Measurements from ENCODE around the gene CDK15. TPM values are rescaled to one million over a fixed set of nuclear protein-coding genes. Genes with fewer than 3 reads are reported as not detected.

The CDK15 gene
- total RNA-seq, 1 donor from 2014 or later, result 0.21 TPM

DNA sequence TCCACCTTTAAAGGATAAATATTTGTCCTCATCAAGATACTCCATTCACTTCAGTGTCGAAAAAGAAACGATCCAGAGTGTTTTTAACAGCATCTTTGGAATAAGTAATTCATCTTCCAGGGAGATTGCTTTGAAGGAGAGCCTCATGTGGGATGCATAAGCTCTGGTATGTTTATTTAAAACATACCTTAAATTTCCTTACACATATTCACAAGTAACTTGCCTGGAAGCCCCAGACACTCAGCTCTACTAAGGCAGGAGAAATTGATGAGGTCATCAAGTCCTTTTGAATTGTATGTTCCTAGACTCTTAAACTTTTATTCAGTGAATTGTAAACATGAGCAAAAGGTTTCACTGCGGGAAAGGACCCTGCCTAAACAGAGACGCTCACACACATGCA is 103.0 kb downstream of the CDK15 start:
- Histone ChIP-seq H3K4me2 (no peak overlapping the region), H2AFZ (replicated peaks) (no peak overlapping the region), H3F3A (ENCODE audit: low read depth) (no peaks in the 10 kb centered on the region), H3K79me2 (ENCODE audit: low read depth) (no peaks in the 10 kb centered on the region), H3K9ac (no peak overlapping the region), H3K9me3 (ENCODE audit: low read depth) (no peaks in the 10 kb centered on the region), H3K27me3 (no peaks in the 10 kb centered on the region), H3K27ac (no peak overlapping the region), H4K20me1 (ENCODE audit: low read depth) (no peaks in the 10 kb centered on the region), H3K36me3 (no peaks in the 10 kb centered on the region), H3K4me3 (no peak overlapping the region), H3K4me1 (peaks cover 7% of the 10 kb centered on the region)
- DNase-seq (ENCODE audit: low spot score), result no peak
- peaks cover 9% of the 10 kb centered on the region for H3K27me3 Mint-ChIP-seq (ENCODE audit: insufficient read depth, low read depth)
- H3K9me3 Mint-ChIP-seq, result no peaks in the 10 kb centered on the region
- H3K27ac Mint-ChIP-seq, result no peak overlapping the region
- H3K4me1 Mint-ChIP-seq, result peaks cover 15% of the 10 kb centered on the region
- no peak for TF ChIP-seq EZH2 (IDR thresholded peaks at IDR 0.05)
- TF ChIP-seq EZH2phosphoT487 (IDR thresholded peaks at IDR 0.05), result no peak
- TF ChIP-seq, protein P1, sequence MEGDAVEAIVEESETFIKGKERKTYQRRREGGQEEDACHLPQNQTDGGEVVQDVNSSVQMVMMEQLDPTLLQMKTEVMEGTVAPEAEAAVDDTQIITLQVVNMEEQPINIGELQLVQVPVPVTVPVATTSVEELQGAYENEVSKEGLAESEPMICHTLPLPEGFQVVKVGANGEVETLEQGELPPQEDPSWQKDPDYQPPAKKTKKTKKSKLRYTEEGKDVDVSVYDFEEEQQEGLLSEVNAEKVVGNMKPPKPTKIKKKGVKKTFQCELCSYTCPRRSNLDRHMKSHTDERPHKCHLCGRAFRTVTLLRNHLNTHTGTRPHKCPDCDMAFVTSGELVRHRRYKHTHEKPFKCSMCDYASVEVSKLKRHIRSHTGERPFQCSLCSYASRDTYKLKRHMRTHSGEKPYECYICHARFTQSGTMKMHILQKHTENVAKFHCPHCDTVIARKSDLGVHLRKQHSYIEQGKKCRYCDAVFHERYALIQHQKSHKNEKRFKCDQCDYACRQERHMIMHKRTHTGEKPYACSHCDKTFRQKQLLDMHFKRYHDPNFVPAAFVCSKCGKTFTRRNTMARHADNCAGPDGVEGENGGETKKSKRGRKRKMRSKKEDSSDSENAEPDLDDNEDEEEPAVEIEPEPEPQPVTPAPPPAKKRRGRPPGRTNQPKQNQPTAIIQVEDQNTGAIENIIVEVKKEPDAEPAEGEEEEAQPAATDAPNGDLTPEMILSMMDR (IDR thresholded peaks at IDR 0.05), result no peak
- no peak overlapping the region for H3K4me3 Mint-ChIP-seq
- no peaks in the 10 kb centered on the region for H3K36me3 Mint-ChIP-seq

DNA sequence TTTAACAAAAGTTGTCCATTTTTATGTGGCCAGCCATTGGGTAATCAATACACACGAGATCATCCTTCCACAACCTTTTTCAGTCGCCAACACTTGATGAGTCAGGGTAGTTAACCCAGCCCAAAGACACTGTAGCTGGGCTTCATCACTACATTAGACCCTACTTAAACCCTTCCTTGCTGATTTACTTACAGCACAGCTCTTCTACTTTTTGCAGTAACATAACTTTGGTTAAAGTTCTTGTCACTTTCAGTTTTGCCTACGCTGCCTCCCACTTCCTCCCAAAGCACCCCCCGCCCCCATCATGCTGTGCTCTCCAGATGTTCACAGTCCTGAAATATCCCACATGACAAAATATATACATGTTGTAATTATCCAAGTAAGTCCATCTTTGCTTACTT is 103.6 kb downstream of the CDK15 start:
- Mint-ChIP-seq H3K27me3 (ENCODE audit: insufficient read depth, low read depth) (peaks cover 9% of the 10 kb centered on the region), H3K36me3 (no peaks in the 10 kb centered on the region), H3K4me3 (no peak overlapping the region), H3K9me3 (no peaks in the 10 kb centered on the region), H3K27ac (no peak overlapping the region), H3K4me1 (peaks cover 15% of the 10 kb centered on the region)
- no peak overlapping the region for H3K4me2 ChIP-seq
- H3F3A ChIP-seq (ENCODE audit: low read depth), result no peaks in the 10 kb centered on the region
- H3K4me3 ChIP-seq, result no peak overlapping the region
- H3K4me1 ChIP-seq, result peaks cover 7% of the 10 kb centered on the region
- H2AFZ ChIP-seq (replicated peaks), result no peak overlapping the region
- H4K20me1 ChIP-seq (ENCODE audit: low read depth), result no peaks in the 10 kb centered on the region
- TF ChIP-seq, protein P1 (IDR thresholded peaks at IDR 0.05), result no peak
- TF ChIP-seq EZH2phosphoT487 (IDR thresholded peaks at IDR 0.05), result no peak
- TF ChIP-seq EZH2 (IDR thresholded peaks at IDR 0.05), result no peak
- H3K9ac ChIP-seq, result no peak overlapping the region
- no peaks in the 10 kb centered on the region for H3K79me2 ChIP-seq (ENCODE audit: low read depth)
- no peaks in the 10 kb centered on the region for H3K36me3 ChIP-seq
- no peak overlapping the region for H3K27ac ChIP-seq
- no peaks in the 10 kb centered on the region for H3K9me3 ChIP-seq (ENCODE audit: low read depth)
- no peaks in the 10 kb centered on the region for H3K27me3 ChIP-seq
- DNase-seq (ENCODE audit: low spot score), result no peak

DNA sequence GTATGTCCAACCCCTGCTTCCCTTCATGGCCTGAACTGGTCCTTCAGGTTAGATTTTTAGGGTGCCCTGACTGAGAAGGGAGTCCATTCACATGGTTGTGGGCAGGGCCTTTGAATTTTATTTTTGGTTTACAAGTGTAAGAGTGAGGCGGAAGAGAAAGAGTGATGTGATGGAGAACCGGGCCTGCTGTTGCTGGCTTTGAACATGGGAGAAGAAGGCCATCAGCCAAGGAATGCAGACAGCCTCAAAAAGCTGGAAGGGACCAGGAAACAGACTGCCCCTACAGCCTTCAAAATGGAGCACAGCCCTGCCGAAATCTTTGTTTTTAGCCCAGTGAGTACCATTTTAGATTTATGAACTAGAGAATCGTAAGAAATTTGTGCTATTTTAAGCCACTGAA is 105.0 kb downstream of the CDK15 start:
- Mint-ChIP-seq H3K27ac (no peak overlapping the region), H3K36me3 (no peaks in the 10 kb centered on the region), H3K27me3 (ENCODE audit: insufficient read depth, low read depth) (peaks cover 8% of the 10 kb centered on the region), H3K4me3 (no peak overlapping the region), H3K9me3 (no peaks in the 10 kb centered on the region), H3K4me1 (peaks cover 12% of the 10 kb centered on the region)
- Histone ChIP-seq H3K4me1 (peaks cover 3% of the 10 kb centered on the region), H3F3A (ENCODE audit: low read depth) (no peaks in the 10 kb centered on the region), H3K27ac (no peak overlapping the region), H4K20me1 (ENCODE audit: low read depth) (no peaks in the 10 kb centered on the region), H3K9me3 (ENCODE audit: low read depth) (no peaks in the 10 kb centered on the region), H3K27me3 (no peaks in the 10 kb centered on the region), H3K9ac (no peak overlapping the region), H3K4me2 (no peak overlapping the region), H3K4me3 (no peak overlapping the region), H3K79me2 (ENCODE audit: low read depth) (no peaks in the 10 kb centered on the region), H3K36me3 (no peaks in the 10 kb centered on the region), H2AFZ (replicated peaks) (no peak overlapping the region)
- no peak for DNase-seq (ENCODE audit: low spot score)
- TF ChIP-seq, protein P1 (IDR thresholded peaks at IDR 0.05), result no peak
- TF ChIP-seq EZH2phosphoT487 (IDR thresholded peaks at IDR 0.05) (no peak), EZH2 (IDR thresholded peaks at IDR 0.05) (no peak)

Data from neural progenitor cell (in vitro differentiated cells).